HG03442 (cell line): ENCODE measurements around the gene PEPD.

ENCODE experiments used
- ATAC-seq: cut with Tn5 transposase; IDR thresholded peaks from one replicate; pipeline ENCODE4 v1.9.1; 2021; ENCODE audit warnings: mild to moderate bottlenecking, moderate library complexity; ENCODE audit not compliant: unreplicated experiment

The PEPD gene

DNA sequence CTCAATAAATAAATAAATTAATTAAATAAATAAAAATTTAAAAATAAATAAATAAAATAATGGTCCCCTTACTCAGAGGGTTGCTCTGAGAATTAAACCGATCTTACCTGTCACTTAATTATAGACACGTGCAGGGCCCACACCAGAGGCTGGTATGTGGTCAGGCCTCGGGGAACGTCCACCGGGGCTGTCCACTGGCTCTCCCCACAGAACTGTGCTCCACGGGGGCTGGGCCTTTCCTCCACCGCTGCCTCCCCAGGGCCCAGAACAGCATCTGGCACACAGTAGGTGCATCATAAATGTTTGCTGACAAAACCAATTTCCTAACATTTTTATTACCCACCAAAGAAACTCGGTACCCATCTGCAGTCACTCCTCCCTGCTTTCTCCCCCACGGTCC is 78.9 kb downstream of the PEPD start:
- no peak for ATAC-seq

DNA sequence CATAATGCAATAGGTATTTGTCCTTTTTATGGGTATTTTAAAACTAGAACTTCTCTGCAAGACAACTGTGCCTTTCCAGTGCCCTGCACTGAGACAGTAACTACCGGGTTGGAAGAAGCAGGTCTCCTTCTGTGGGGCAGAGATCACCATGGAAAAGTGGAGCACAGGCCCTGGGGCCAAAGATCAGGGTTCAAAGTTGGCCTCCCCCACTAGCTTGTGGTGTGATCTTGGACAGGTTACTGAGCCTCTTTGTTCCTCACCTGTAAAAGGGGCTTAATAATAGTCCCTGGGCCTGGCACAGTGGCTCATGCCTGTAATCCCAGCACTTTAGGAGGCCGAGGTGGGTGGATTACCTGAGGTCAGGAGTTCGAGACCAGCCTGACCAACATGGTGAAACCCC is 79.8 kb downstream of the PEPD start:
- ATAC-seq: no peak

DNA sequence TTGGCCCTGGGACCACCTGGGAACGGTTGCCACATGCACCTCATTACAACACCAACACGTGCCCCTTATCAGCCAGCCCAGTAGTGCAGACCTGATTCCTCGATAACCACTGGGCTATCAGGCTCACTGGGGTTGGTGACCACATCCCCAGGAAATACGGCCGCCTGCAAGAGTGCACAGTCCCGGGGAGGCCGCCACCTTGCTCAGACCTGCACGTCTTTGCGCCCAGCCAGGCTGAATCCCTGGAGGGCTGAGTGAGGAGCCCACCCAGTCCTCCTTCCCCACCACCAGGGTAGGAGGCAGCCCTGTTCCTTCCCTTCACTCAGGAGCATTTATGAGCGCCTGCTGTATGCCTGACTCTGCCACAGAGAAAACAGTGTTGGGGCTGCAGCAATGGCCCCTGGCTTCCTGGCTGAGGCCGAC is 80.3 kb downstream of the PEPD start:
- ATAC-seq: no peak

DNA sequence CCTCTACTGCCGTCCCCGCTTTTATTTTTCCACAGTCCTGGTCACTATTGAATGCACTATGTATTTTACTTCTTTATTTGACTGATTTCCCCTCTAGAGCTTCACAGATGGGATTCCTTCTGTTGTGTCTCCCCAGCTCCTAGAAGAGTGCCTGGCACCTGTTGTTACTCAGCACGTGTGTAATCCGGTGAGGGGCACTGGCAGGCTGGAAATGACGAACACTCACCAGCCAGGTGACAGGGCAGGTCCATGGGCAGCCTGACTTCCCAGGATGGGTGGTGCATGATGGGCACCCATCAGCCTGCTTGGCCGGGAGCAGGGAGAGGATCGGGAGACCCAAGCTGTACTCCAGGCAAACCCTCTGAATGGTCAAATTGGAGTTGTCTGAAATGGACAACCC is 80.9 kb downstream of the PEPD start:
- no peak for ATAC-seq

DNA sequence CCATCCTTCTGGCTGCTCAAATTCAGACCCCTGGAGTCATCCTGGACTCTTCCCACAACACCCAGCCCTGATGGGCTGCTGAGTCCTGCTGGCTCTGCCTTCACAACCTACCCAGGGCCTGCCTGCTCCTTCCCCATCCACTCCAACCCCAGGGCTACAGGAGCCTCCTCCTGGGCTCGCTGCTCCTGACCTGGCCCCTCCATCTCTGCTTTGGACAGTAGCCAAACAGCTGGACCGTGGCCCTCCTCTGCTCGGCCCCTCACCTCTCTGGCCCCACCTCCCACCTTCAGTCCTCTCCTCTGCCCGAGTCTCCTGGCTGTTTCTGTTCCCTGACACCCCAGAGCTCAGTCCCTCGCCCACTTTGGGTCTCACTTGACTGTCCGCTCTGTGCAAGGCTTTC is 81.3 kb downstream of the PEPD start:
- no peak for ATAC-seq

DNA sequence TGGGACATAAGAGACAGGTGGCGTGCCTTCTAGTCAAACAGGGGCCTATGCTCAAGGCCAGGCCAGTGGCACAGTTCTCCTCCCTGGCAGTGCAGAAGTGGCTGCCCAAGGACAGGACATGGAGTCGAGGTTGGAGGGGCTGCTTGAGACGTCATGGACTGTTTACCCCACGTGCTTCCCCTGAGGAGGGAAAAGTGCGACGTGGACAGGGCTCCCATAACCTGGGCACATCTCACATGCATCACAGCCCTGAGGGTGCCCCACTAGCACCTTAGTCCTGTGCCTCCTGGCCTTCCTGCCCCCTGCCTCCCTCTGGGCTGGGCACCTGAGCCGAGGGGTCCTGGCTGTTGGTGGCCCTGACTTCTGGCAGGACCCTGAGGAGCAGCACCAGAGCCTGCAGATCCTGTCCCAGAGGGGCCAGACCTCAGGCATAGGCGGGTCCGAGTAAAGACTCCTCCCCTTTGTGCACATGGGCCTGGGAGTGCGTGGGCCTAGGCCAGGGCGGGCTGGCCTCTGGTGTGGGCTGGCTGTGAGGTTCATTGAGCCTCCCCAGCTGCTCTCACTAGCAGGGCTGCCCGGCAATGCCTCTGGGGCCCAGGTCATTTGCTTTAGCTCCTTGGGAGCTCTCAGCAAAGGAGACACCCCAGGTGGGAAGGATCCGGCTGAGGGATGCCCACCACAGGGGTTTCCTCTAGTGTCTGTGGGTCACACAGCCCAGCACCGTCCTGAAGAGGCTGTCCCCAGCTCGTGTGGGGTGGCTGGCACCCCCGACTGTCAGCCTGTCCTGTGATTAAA is 82.4 kb downstream of the PEPD start:
- ATAC-seq: no peak

DNA sequence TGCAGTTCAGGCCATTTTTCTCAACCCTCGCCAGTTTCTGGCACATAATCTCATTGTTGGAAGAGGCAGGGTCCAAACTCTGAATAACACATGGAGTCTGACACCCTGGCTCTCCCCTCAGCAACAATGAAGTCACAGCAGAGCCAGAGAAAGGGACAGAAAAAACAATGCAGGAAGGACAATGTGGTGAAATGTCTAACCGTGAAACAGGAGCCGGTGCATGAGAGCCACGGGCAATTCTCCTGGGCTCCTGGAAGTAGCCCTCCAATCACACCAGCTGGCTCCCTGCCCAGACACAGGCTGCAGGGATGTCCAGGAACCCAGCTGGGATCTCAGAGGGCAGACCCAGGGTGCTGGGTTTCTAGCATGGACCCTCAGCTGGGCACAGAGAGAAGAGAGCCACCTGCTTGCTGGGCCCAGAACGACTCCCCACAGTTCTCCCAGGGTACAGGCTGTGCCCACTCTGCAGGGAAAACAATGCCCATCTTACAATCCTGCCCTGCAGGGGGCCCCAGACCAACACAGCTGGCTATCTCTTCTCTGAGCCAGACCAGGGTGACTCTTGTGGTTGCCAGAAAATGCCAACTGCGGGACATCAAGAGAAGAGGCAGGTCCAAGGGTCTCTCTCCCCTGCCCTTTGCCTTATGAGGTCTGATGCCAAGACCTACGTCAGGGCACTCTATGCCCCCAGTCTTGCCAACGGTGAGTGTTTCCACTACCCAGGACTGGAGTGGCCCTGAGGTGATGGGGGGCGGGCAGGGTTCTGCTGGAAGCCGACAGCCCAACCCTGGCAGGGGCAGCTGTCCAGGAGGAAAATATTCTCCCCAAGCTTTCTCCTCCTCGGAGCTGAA is 83.5 kb downstream of the PEPD start:
- no peak for ATAC-seq

- ATAC-seq: no peak
Observed at GRCh38 chr19:33437393-33437820, 84.2 kb downstream of the PEPD start.

GRCh38 chr19:33436360-33437345 is 84.9 kb downstream of the PEPD start:
- ATAC-seq: no peak

GRCh38 chr19:33435706-33436359 is 85.8 kb downstream of the PEPD start:
- ATAC-seq: no peak

DNA sequence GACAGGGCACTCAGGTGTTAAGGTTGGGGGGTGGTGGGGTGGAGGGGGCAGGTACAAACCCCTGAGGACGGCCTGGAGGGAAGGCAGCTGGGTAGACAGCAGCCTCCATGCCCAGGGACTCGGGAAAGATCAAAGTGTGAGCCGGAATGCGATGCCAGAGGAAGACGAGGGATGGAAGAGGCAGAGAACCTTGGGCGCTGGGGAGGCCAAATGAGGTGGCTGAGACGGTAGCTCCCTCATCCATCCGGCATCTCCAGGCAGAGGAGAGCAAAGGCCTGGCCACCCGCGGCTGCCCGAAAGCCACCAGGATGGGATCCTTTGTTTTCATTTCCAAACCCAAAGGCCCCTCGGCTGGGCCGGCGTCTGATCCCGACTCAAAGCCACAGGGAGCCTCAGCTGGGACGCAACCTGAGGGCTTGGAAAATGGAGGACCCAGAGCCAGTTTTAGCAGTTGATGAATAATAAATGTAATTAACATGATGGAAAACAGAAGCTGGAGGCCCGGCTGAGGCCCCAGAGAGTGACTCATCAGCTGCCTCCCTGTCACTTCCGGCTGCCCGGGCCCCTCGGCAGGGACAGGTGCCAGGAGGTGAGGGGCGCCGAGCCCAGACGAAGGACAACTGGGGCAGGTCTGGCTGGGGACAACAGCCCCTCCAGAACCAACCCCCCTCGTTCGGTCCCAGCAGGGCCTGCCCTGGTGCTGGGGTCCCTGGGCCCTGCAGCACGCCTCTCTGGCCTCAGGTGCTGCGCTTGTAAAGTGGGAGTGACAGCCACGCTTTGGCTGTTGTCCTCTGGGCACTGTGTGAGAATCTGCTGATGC is 86.5 kb downstream of the PEPD start:
- no peak for ATAC-seq

GRCh38 chr19:33434069-33434885 is 87.3 kb downstream of the PEPD start:
- no peak for ATAC-seq

GRCh38 chr19:33432446-33433170 is 89.0 kb downstream of the PEPD start:
- ATAC-seq: no peak

GRCh38 chr19:33432015-33432414 is 89.6 kb downstream of the PEPD start:
- ATAC-seq: no peak

- no peak for ATAC-seq
Observed at GRCh38 chr19:33430674-33431277, 90.8 kb downstream of the PEPD start.

DNA sequence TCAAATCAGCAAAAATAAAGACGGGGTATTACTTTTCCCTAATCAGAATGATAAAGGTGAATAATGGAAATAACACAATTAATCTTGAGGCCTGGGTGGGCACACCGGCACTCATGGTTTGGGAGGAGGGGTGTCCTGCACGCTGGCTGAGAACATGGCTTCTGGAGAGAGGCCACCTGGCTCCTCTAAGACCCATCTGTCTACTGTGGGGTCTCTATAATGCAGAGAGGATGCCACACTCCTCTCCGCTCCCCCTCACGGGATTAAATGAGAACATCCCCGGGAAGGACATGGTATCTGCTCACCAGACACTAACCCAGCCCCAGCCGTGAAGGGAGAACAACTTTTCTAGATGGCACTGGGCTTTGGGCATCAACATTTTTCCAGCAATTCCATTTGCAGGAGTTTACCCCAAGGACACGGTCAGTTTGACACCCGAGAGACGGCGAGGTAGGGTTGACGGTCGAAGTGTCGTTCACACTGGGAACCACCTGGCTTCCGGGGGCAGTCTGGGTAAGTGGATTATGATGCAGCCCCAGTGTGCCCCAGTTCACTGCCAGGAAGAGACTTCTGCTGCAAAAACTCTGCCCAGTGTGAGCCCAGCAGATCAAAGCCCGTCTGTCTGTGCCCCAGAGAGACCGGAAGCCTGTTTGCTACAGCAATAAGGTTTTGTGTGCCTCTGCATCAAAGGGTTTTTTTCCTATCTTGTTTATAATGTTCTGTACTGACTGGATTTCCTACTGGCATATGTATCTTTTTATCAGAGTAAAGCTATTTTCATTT is 91.5 kb downstream of the PEPD start:
- no peak for ATAC-seq

DNA sequence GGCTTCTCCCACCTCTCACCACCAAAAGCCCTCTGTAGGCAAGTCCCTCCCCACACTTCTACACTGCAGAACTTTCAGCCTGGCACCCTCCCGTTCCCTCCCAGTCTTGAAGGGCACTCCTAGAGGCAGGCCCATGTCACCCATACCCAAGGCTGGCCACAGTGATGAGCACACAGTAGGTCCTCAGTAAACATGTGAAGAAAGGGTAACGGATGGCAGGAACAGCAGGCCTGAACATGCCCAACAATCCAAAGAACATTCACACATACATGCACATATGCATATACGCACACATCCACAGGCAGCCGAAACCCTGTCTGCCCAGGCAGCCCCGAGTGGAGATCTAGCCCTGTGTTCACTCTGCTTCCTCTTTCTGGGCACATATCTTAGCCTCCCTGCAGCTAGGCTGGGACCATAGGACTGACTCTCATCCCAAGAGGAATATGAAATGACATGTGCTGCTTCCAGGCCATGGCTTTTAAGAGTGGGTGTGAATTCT is 92.9 kb downstream of the PEPD start:
- no peak for ATAC-seq
